Activated T-cell treated with anti-CD3 and anti-CD28 coated beads for 1 hour (primary cell): Measurements from ENCODE around the gene MAP3K12.
"Not testable (repeated sequence)": the region's sequence is repeated elsewhere in the genome, so short reads cannot be mapped to it uniquely, and the experiment has no call there.

Experiments
- DNase-seq: peaks from one replicate; pipeline ENCODE4 v3.0.0-alpha.2; 2020; ENCODE audit warnings: low read depth

The MAP3K12 gene

GRCh38 chr12:53441040-53441833 is 58.0 kb downstream of the MAP3K12 start, which contains the start of gene PRR13:
PRR13 (plus strand) TSS chr12:53441734; CDS start chr12:53442715, 981 bp downstream.
- DNase-seq: peak; percentile 98

GRCh38 chr12:53439582-53439981 is 59.7 kb downstream of the MAP3K12 start:
- DNase-seq: not testable (repeated sequence)

- not testable (repeated sequence) for DNase-seq
Measured at GRCh38 chr12:53435326-53435725, 63.9 kb downstream of the MAP3K12 start.

- no peak for DNase-seq
Measured at GRCh38 chr12:53431187-53431586, 68.1 kb downstream of the MAP3K12 start.

- DNase-seq: no peak
Measured at GRCh38 chr12:53430116-53430515, 69.1 kb downstream of the MAP3K12 start.
